Prostate gland (tissue), 2 donors: ENCODE measurements around the gene RRP12. TPM values are rescaled to one million over a fixed set of nuclear protein-coding genes. Genes with fewer than 3 reads are reported as not detected.
"Not testable (repeated sequence)": the region's sequence is repeated elsewhere in the genome, so short reads cannot be mapped to it uniquely, and the experiment has no call there.

Experiments used
- DNase-seq: peaks from one replicate; pipeline ENCODE4 v3.0.0-alpha.2; 2019; ENCODE audit warnings: low spot score
- H3K27ac ChIP-seq, 2 donors: fragments of 200-600 bp; sonication (generic); 2 replicates each; pipeline ENCODE4 v1.5.1; 2017 to 2019
- H3K27me3 ChIP-seq: fragments of 200-600 bp; sonication (generic); replicated peaks from 2 replicates; pipeline ENCODE4 v1.5.1; 2019; ENCODE audit not compliant: insufficient read depth
- H3K36me3 ChIP-seq, 2 donors: fragments of 200-600 bp; sonication (generic); 1 replicate in 1 of 2; 2 replicates in 1 of 2; pipeline versions ENCODE4 v1.5.1 to v1.8.1; 2017 to 2019
- H3K4me1 ChIP-seq: fragments of 200-600 bp; sonication (generic); replicated peaks from 2 replicates; pipeline ENCODE4 v1.5.1; 2019
- H3K4me3 ChIP-seq, 2 donors: fragments of 200-600 bp; sonication (generic); 2 replicates each; pipeline ENCODE4 v1.5.1; 2017 to 2019
- H3K9me3 ChIP-seq: fragments of 200-600 bp; sonication (generic); 2 replicates; pipeline ENCODE4 v1.5.1; 2017
- POLR2A ChIP-seq: fragments of 450-650 bp; IDR thresholded peaks from one replicate; pipeline ENCODE4 v1.6.1; 2016; ENCODE audit warnings: antibody characterized with exemption, mild to moderate bottlenecking
- POLR2AphosphoS5 ChIP-seq: sonication (generic); formaldehyde crosslinking; IDR thresholded peaks from one replicate; pipeline ENCODE4 v1.6.1; 2017; ENCODE audit warnings: antibody characterized with exemption
- WGBS: methylation state at CpG from one replicate; pipeline ENCODE4 v1.1.5; 2018; 5-methylcytosine and 5-hydroxymethylcytosine counted together
- intact Hi-C: fragments of 100-400 bp; cut with DNase I; formaldehyde crosslinking; loops from one replicate; pipeline ENCODE4 v1.14.2; 2022
- total RNA-seq, 2 donors: library from RNA; depleted of rRNA; stranded (reverse); fragments of >200 nt; gene quantifications; one replicate each; pipeline ENCODE4 v1.1.0, GENCODE V29; 2016
- TF ChIP-seq, protein P1 (sequence below), 4 experiments: fragments of 200-600 bp in 2 of 4; fragments of 450-650 bp in 2 of 4; sonication (generic) in 2 of 4; IDR thresholded peaks; 1 replicate in 3 of 4; 2 replicates in 1 of 4; pipeline ENCODE4 v1.5.1; 2016 to 2019; ENCODE audit warnings: antibody characterized with exemption in 4 of 4, mild to moderate bottlenecking in 2 of 4, moderate library complexity in 2 of 4

Gene RRP12
- total RNA-seq, 2 donors from 2014 or later: 14.9 to 38.6 TPM

DNA sequence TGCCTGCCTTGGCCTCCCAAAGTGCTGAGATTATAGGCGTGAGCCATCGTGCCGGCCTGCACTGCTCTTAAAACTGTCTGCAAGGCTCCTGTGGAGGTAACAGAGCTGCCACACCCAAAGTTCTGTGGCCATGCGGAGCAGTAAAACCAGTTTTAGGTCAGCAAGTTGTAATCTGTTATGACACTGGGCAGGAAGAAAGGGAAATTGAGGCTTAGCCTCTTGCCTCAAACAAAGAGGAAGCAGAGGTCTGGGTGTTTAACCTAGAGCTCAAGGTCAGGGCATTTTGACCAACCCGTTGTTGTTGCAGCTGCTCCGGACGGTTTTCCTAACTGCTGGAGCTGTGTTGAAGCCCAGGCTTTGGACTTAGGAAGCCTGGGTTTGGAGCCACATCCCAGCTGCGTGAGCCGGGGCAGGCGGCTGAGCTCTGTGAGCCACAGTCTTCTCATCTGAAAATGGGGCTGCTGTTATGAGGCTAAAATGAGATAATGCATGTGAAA is 7.4 kb upstream of the RRP12 start:
- 80% methylated on average over 10 of the region's 10 CpGs for WGBS
- Histone ChIP-seq H3K27ac (peak overlapping the region in 1 of 2 donors; percentile 33), H3K4me1 (peaks cover 2% of the 10 kb centered on the region), H3K27me3 (no peaks in the 10 kb centered on the region), H3K36me3 (no peaks in the 10 kb centered on the region), H3K4me3 (no peak overlapping the region), H3K9me3 (no peaks in the 10 kb centered on the region)
- intact Hi-C loops: no loop called here
- peak; percentile 51 for DNase-seq
- TF ChIP-seq POLR2AphosphoS5: peak; percentile 68
- TF ChIP-seq POLR2A: no peak

GRCh38 chr10:97407952-97408248 is 6.8 kb upstream of the RRP12 start:
- intact Hi-C loops: no loop called here
- WGBS: 74% methylated on average over 2 of the region's 2 CpGs
- no peaks in the 10 kb centered on the region for H3K27me3 ChIP-seq
- H3K4me1 ChIP-seq: peaks cover 2% of the 10 kb centered on the region
- no peak overlapping the region for H3K4me3 ChIP-seq
- no peak for DNase-seq
- TF ChIP-seq, protein P1, sequence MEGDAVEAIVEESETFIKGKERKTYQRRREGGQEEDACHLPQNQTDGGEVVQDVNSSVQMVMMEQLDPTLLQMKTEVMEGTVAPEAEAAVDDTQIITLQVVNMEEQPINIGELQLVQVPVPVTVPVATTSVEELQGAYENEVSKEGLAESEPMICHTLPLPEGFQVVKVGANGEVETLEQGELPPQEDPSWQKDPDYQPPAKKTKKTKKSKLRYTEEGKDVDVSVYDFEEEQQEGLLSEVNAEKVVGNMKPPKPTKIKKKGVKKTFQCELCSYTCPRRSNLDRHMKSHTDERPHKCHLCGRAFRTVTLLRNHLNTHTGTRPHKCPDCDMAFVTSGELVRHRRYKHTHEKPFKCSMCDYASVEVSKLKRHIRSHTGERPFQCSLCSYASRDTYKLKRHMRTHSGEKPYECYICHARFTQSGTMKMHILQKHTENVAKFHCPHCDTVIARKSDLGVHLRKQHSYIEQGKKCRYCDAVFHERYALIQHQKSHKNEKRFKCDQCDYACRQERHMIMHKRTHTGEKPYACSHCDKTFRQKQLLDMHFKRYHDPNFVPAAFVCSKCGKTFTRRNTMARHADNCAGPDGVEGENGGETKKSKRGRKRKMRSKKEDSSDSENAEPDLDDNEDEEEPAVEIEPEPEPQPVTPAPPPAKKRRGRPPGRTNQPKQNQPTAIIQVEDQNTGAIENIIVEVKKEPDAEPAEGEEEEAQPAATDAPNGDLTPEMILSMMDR (IDR thresholded peaks at IDR 0.05): no peak
- TF ChIP-seq POLR2AphosphoS5 (no peak), POLR2A (no peak)
- H3K9me3 ChIP-seq: no peaks in the 10 kb centered on the region
- H3K36me3 ChIP-seq: no peaks in the 10 kb centered on the region
- peak overlapping the region; percentile 33 to 36 for H3K27ac ChIP-seq

- intact Hi-C loops: no loop called here
- peak; percentile 61 for DNase-seq
- no peaks in the 10 kb centered on the region for H3K9me3 ChIP-seq
- H3K27ac ChIP-seq: no peak overlapping the region
- H3K4me1 ChIP-seq: peaks cover 2% of the 10 kb centered on the region
- H3K36me3 ChIP-seq: no peaks in the 10 kb centered on the region
- 7% methylated on average over 10 of the region's 10 CpGs for WGBS
- no peak overlapping the region for H3K4me3 ChIP-seq
- TF ChIP-seq, protein P1 (IDR thresholded peaks at IDR 0.05): peak; percentile 49 to 83 (median 78)
- TF ChIP-seq POLR2AphosphoS5 (peak; percentile 63), POLR2A (no peak)
- H3K27me3 ChIP-seq: no peaks in the 10 kb centered on the region
These were observed 6.2 kb upstream of the RRP12 start for GRCh38 chr10:97407211-97407951.

- 85% methylated on average over 7 of the region's 7 CpGs for WGBS
- H3K27me3 ChIP-seq, DNase-seq, H3K27ac ChIP-seq, intact Hi-C loops, H3K9me3 ChIP-seq, H3K4me1 ChIP-seq, H3K36me3 ChIP-seq, H3K4me3 ChIP-seq: not testable (repeated sequence)
These were observed 5.3 kb upstream of the RRP12 start for GRCh38 chr10:97406483-97406882.

GRCh38 chr10:97406064-97406463 is 4.9 kb upstream of the RRP12 start:
- H3K4me3 ChIP-seq: no peak overlapping the region
- H3K4me1 ChIP-seq: peaks cover 2% of the 10 kb centered on the region
- H3K36me3 ChIP-seq: no peaks in the 10 kb centered on the region
- intact Hi-C loops: no loop called here
- H3K27me3 ChIP-seq: no peaks in the 10 kb centered on the region
- no peaks in the 10 kb centered on the region for H3K9me3 ChIP-seq
- 78% methylated on average over 3 of the region's 3 CpGs for WGBS
- H3K27ac ChIP-seq: no peak overlapping the region
- TF ChIP-seq, protein P1 (IDR thresholded peaks at IDR 0.05): no peak
- TF ChIP-seq POLR2AphosphoS5: no peak
- TF ChIP-seq POLR2A: no peak
- no peak for DNase-seq

GRCh38 chr10:97404044-97404443 is 2.9 kb upstream of the RRP12 start:
- Histone ChIP-seq H3K27ac (no peak overlapping the region), H3K27me3 (no peaks in the 10 kb centered on the region), H3K9me3 (no peaks in the 10 kb centered on the region), H3K4me1 (peaks cover 2% of the 10 kb centered on the region), H3K36me3 (no peaks in the 10 kb centered on the region), H3K4me3 (no peak overlapping the region)
- DNase-seq: no peak
- intact Hi-C loops: no loop called here
- TF ChIP-seq POLR2A (no peak), POLR2AphosphoS5 (no peak)
- TF ChIP-seq, protein P1 (IDR thresholded peaks at IDR 0.05): no peak
